ENCODE results near the gene EFHD1. TPM values are rescaled to one million over a fixed set of nuclear protein-coding genes. Genes with fewer than 3 reads are reported as not detected.

The EFHD1 gene
- total and polyA plus RNA-seq, 2 donors (not counting 1 experiment from before 2014, with no cell fraction given) = not detected

- Histone ChIP-seq H4K20me1 (ENCODE audit: control insufficient read depth, insufficient read depth, low read length, poor library complexity, severe bottlenecking) (no peaks in the 10 kb centered on the region), H3K36me3 (replicated peaks in 1 of 2; ENCODE audit: control extremely low read depth in 1 of 2, control insufficient read depth in 1 of 2, extremely low read depth in 1 of 2, insufficient read depth in 2 of 2, low read length in 1 of 2) (no peaks in the 10 kb centered on the region), H3K9me3 (ENCODE audit: control extremely low read depth in 1 of 3, control insufficient read depth in 2 of 3, insufficient read depth in 1 of 3, low read length in 2 of 3) (peaks cover 0 to 7% (median 0%) of the 10 kb centered on the region in 3 donors), H3K79me2 (ENCODE audit: control insufficient read depth, insufficient read depth, low read length) (no peaks in the 10 kb centered on the region), H3K4me3 (ENCODE audit: control extremely low read depth in 1 of 5, extremely low read depth in 1 of 5, insufficient read depth in 1 of 5, low read depth in 2 of 5, low read length in 4 of 5) (no peak overlapping the region), H3K4me2 (replicated peaks; ENCODE audit: low read depth, low read length, poor library complexity, severe bottlenecking) (no peak overlapping the region), H3K27ac (ENCODE audit: low read length in 2 of 2) (no peak overlapping the region), H3K27me3 (replicated peaks in 1 of 4; ENCODE audit: control extremely low read depth in 1 of 4, control insufficient read depth in 3 of 4, insufficient read depth in 4 of 4, low read length in 3 of 4) (no peaks in the 10 kb centered on the region), H3K9ac (ENCODE audit: low read length) (no peak overlapping the region), H2AFZ (ENCODE audit: insufficient read depth, low read depth, low read length, poor library complexity, severe bottlenecking) (no peak overlapping the region), H3K4me1 (ENCODE audit: control insufficient read depth in 2 of 2, insufficient read depth in 2 of 2, low read length in 2 of 2) (no peaks in the 10 kb centered on the region)
- 86% methylated on average over 4 of the region's 7 CpGs for WGBS (ENCODE audit: insufficient coverage)
- DNase-seq (no peak), ATAC-seq (ENCODE audit: low read depth) (no peak)
- POLR2A ChIA-PET = no interaction called here
- Mint-ChIP-seq H3K27ac (no peak overlapping the region), H3K4me3 (no peak overlapping the region), H3K4me1 (no peaks in the 10 kb centered on the region), H3K9me3 (ENCODE audit: insufficient read depth) (peaks cover 3% of the 10 kb centered on the region), H3K27me3 (no peaks in the 10 kb centered on the region)
- intact Hi-C loops (cut with micrococcal nuclease) = no loop called here
- CTCF ChIA-PET = no interaction called here
- no peak for TF ChIP-seq EZH2 (IDR thresholded peaks at IDR 0.05; ENCODE audit: borderline replicate concordance, insufficient read depth, low read depth, low read length, poor library complexity, severe bottlenecking)
- no peak for TF ChIP-seq CTCF (IDR thresholded peaks at IDR 0.05)
Measured at GRCh38 chr2:232593982-232594381, 39.4 kb upstream of the EFHD1 start.

GRCh38 chr2:232597362-232598079 is 35.9 kb upstream of the EFHD1 start:
- Histone ChIP-seq H4K20me1 (ENCODE audit: control insufficient read depth, insufficient read depth, low read length, poor library complexity, severe bottlenecking) (no peaks in the 10 kb centered on the region), H3K4me3 (ENCODE audit: control extremely low read depth in 1 of 5, extremely low read depth in 1 of 5, insufficient read depth in 1 of 5, low read depth in 2 of 5, low read length in 4 of 5) (no peak overlapping the region), H3K4me2 (replicated peaks; ENCODE audit: low read depth, low read length, poor library complexity, severe bottlenecking) (no peak overlapping the region), H3K27ac (ENCODE audit: low read length in 2 of 2) (no peak overlapping the region), H3K4me1 (ENCODE audit: control insufficient read depth in 2 of 2, insufficient read depth in 2 of 2, low read length in 2 of 2) (no peaks in the 10 kb centered on the region), H3K36me3 (replicated peaks in 1 of 2; ENCODE audit: control extremely low read depth in 1 of 2, control insufficient read depth in 1 of 2, extremely low read depth in 1 of 2, insufficient read depth in 2 of 2, low read length in 1 of 2) (no peaks in the 10 kb centered on the region), H3K27me3 (replicated peaks in 1 of 4; ENCODE audit: control extremely low read depth in 1 of 4, control insufficient read depth in 3 of 4, insufficient read depth in 4 of 4, low read length in 3 of 4) (no peaks in the 10 kb centered on the region), H2AFZ (ENCODE audit: insufficient read depth, low read depth, low read length, poor library complexity, severe bottlenecking) (no peak overlapping the region), H3K9me3 (ENCODE audit: control extremely low read depth in 1 of 3, control insufficient read depth in 2 of 3, insufficient read depth in 1 of 3, low read length in 2 of 3) (peaks cover 0 to 7% (median 0%) of the 10 kb centered on the region in 3 donors), H3K9ac (ENCODE audit: low read length) (no peak overlapping the region), H3K79me2 (ENCODE audit: control insufficient read depth, insufficient read depth, low read length) (no peaks in the 10 kb centered on the region)
- Mint-ChIP-seq H3K4me3 (no peak overlapping the region), H3K27me3 (no peaks in the 10 kb centered on the region), H3K27ac (no peak overlapping the region), H3K9me3 (ENCODE audit: insufficient read depth) (peaks cover 3% of the 10 kb centered on the region), H3K4me1 (no peaks in the 10 kb centered on the region)
- DNase-seq = no peak
- TF ChIP-seq CTCF (IDR thresholded peaks at IDR 0.05) = no peak
- TF ChIP-seq EZH2 (IDR thresholded peaks at IDR 0.05; ENCODE audit: borderline replicate concordance, insufficient read depth, low read depth, low read length, poor library complexity, severe bottlenecking) = no peak
- POLR2A ChIA-PET = no interaction called here
- CTCF ChIA-PET = no interaction called here
- intact Hi-C loops (cut with micrococcal nuclease) = no loop called here
- 98% methylated on average over 5 of the region's 7 CpGs for WGBS (ENCODE audit: insufficient coverage)
- ATAC-seq (ENCODE audit: low read depth) = no peak
